ENCODE measurements around the gene TCF15. TPM values are rescaled to one million over a fixed set of nuclear protein-coding genes. Genes with fewer than 3 reads are reported as not detected.

Gene TCF15
- total RNA-seq, 4 donors from 2014 or later, result not detected

- Histone ChIP-seq H3K36me3 (no peaks in the 10 kb centered on the region), H3K4me1 (peaks cover 0 to 9% (median 2%) of the 10 kb centered on the region in 4 donors), H3K27ac (no peak overlapping the region), H3K27me3 (peaks cover 11% of the 10 kb centered on the region), H3K9me3 (no peaks in the 10 kb centered on the region), H3K4me3 (no peak overlapping the region)
- in situ Hi-C loops (cut with MboI; ENCODE audit: low pct_ligation_motif_present in 1 of 4, low pct_unique_long_range_greater_than_20kb in 1 of 4, low sequenced_read_pairs in 3 of 4) (loop anchor here in 3 of 4 donors (10.0 kb wide), 3 partner anchors 77 to 287 kb away; no protein-coding TSS in a partner anchor), intact Hi-C loops (cut with DNase I; ENCODE audit: low total_unique reads) (no loop called here)
- WGBS, 2 donors (ENCODE audit: low coverage in 1 of 2), result 41% methylated on average over 12 of the region's 12 CpGs; no CpG with 5 or more reads in 1 of the 2 donors
- no peak for DNase-seq
- TF ChIP-seq POLR2AphosphoS5 (IDR thresholded peaks at IDR 0.05) (no peak), EP300 (IDR thresholded peaks at IDR 0.05; ENCODE audit: low read depth) (no peak), CTCF (IDR thresholded peaks at IDR 0.05) (no peak)
Measured at GRCh38 chr20:641516-641875, 31.4 kb upstream of the TCF15 start.

- in situ Hi-C loops (cut with MboI; ENCODE audit: low pct_ligation_motif_present in 1 of 4, low pct_unique_long_range_greater_than_20kb in 1 of 4, low sequenced_read_pairs in 3 of 4) (loop anchor here in 3 of 4 donors (10.0 kb wide), 3 partner anchors 76 to 286 kb away; no protein-coding TSS in a partner anchor), intact Hi-C loops (cut with DNase I; ENCODE audit: low total_unique reads) (no loop called here)
- 53% methylated on average over 11 of the region's 11 CpGs; no CpG with 5 or more reads in 1 of the 2 donors for WGBS, 2 donors (ENCODE audit: low coverage in 1 of 2)
- Histone ChIP-seq H3K4me1 (peaks cover 0 to 8% (median 2%) of the 10 kb centered on the region in 4 donors), H3K27me3 (peaks cover 11% of the 10 kb centered on the region), H3K9me3 (no peaks in the 10 kb centered on the region), H3K4me3 (no peak overlapping the region), H3K27ac (no peak overlapping the region), H3K36me3 (no peaks in the 10 kb centered on the region)
- no peak for TF ChIP-seq POLR2A (IDR thresholded peaks at IDR 0.05)
- no peak for TF ChIP-seq EP300 (IDR thresholded peaks at IDR 0.05; ENCODE audit: low read depth)
- no peak for TF ChIP-seq CTCF (IDR thresholded peaks at IDR 0.05)
- no peak for TF ChIP-seq POLR2AphosphoS5 (IDR thresholded peaks at IDR 0.05)
- DNase-seq, result no peak
Measured at GRCh38 chr20:640674-641515, 30.8 kb upstream of the TCF15 start.

- peaks cover 0 to 4% (median 0%) of the 10 kb centered on the region in 4 donors for H3K4me1 ChIP-seq
- no peaks in the 10 kb centered on the region for H3K9me3 ChIP-seq
- H3K27me3 ChIP-seq, result peaks cover 11% of the 10 kb centered on the region
- H3K4me3 ChIP-seq, result no peak overlapping the region
- no peaks in the 10 kb centered on the region for H3K36me3 ChIP-seq
- TF ChIP-seq POLR2AphosphoS5 (IDR thresholded peaks at IDR 0.05), result no peak
- no peak for DNase-seq
- 64 to 71% methylated on average over 1 of the region's 1 CpG for WGBS, 2 donors (ENCODE audit: low coverage in 1 of 2)
- in situ Hi-C loops (cut with MboI; ENCODE audit: low pct_ligation_motif_present in 1 of 4, low pct_unique_long_range_greater_than_20kb in 1 of 4, low sequenced_read_pairs in 3 of 4) (no loop called here), intact Hi-C loops (cut with DNase I; ENCODE audit: low total_unique reads) (no loop called here)
- no peak overlapping the region for H3K27ac ChIP-seq
Measured at GRCh38 chr20:638579-638978, 28.5 kb upstream of the TCF15 start.

- intact Hi-C loops (cut with DNase I; ENCODE audit: low total_unique reads) (no loop called here), in situ Hi-C loops (cut with MboI; ENCODE audit: low pct_ligation_motif_present in 1 of 4, low pct_unique_long_range_greater_than_20kb in 1 of 4, low sequenced_read_pairs in 3 of 4) (no loop called here)
- Histone ChIP-seq H3K27ac (no peak overlapping the region), H3K4me1 (peaks cover 0 to 2% (median 0%) of the 10 kb centered on the region in 4 donors), H3K4me3 (no peak overlapping the region), H3K27me3 (peaks cover 4% of the 10 kb centered on the region), H3K36me3 (no peaks in the 10 kb centered on the region), H3K9me3 (no peaks in the 10 kb centered on the region)
- 80% methylated on average over 2 of the region's 2 CpGs; no CpG with 5 or more reads in 1 of the 2 donors for WGBS, 2 donors (ENCODE audit: low coverage in 1 of 2)
- TF ChIP-seq CTCF (IDR thresholded peaks at IDR 0.05) (no peak), POLR2AphosphoS5 (IDR thresholded peaks at IDR 0.05) (no peak), EP300 (IDR thresholded peaks at IDR 0.05; ENCODE audit: low read depth) (no peak), POLR2A (IDR thresholded peaks at IDR 0.05) (no peak)
- DNase-seq, result no peak
Measured at GRCh38 chr20:637559-637958, 27.4 kb upstream of the TCF15 start.

Measured in transverse colon (tissue), 4 donors.